ENCODE data around the gene CACNB1. TPM values are rescaled to one million over a fixed set of nuclear protein-coding genes. Genes with fewer than 3 reads are reported as not detected.

Gene CACNB1
- polyA plus RNA-seq, 1 donor from 2014 or later = 18.9 TPM

- Histone ChIP-seq H3K9me2 (ENCODE audit: insufficient read depth, low read length) (no peaks in the 10 kb centered on the region), H3K4me2 (ENCODE audit: low read length) (no peak overlapping the region)
Observed at GRCh38 chr17:39170109-39170508, 27.4 kb downstream of the CACNB1 start.

GRCh38 chr17:39169518-39169917 lies 28.0 kb downstream of the CACNB1 start:
- no peaks in the 10 kb centered on the region for H3K9me3 ChIP-seq (ENCODE audit: low read length)
- H3K27ac ChIP-seq (ENCODE audit: low read length) = no peak overlapping the region
- TF ChIP-seq EP300 (conservative IDR thresholded peaks at IDR 0.05; ENCODE audit: poor library complexity, severe bottlenecking) = no peak
- no peak for TF ChIP-seq POLR2AphosphoS5 (IDR thresholded peaks at IDR 0.05)
- no peak for TF ChIP-seq MXI1 (conservative IDR thresholded peaks at IDR 0.05; ENCODE audit: poor library complexity, severe bottlenecking)
- TF ChIP-seq TAF1 (IDR thresholded peaks at IDR 0.05; ENCODE audit: low read depth) = no peak
- TF ChIP-seq CTCF (IDR thresholded peaks at IDR 0.05; ENCODE audit: poor library complexity, severe bottlenecking) = no peak
- no peak for TF ChIP-seq EZH2 (IDR thresholded peaks at IDR 0.05; ENCODE audit: borderline replicate concordance, insufficient read depth, low read length, poor library complexity, severe bottlenecking)
- TF ChIP-seq REST (IDR thresholded peaks at IDR 0.05; ENCODE audit: borderline replicate concordance) = no peak
- no peak for TF ChIP-seq RAD21 (conservative IDR thresholded peaks at IDR 0.05)
- TF ChIP-seq SMC3 (conservative IDR thresholded peaks at IDR 0.05; ENCODE audit: poor library complexity) = no peak
- H2AFZ ChIP-seq (ENCODE audit: low read depth, low read length) = no peak overlapping the region
- H3K9ac ChIP-seq (ENCODE audit: low read length) = no peak overlapping the region
- H3K4me3 ChIP-seq (ENCODE audit: low read length) = no peak overlapping the region
- H3K79me2 ChIP-seq (replicated peaks; ENCODE audit: insufficient read depth, low read length) = no peaks in the 10 kb centered on the region
- H3K9me2 ChIP-seq (ENCODE audit: insufficient read depth, low read length) = no peaks in the 10 kb centered on the region
- no peaks in the 10 kb centered on the region for H3F3A ChIP-seq (ENCODE audit: insufficient read depth, low read length, poor library complexity, severe bottlenecking)
- no peaks in the 10 kb centered on the region for H4K20me1 ChIP-seq (ENCODE audit: insufficient read depth)
- H3K36me3 ChIP-seq (ENCODE audit: insufficient read depth, low read length) = no peaks in the 10 kb centered on the region
- H3K27me3 ChIP-seq (ENCODE audit: insufficient read depth, low read depth, low read length) = peaks cover 32% of the 10 kb centered on the region
- no peak overlapping the region for H3K4me2 ChIP-seq (ENCODE audit: low read length)

More at GRCh38 chr17:39170109-39170508, 27.4 kb downstream of the CACNB1 start:
- H3K4me3 ChIP-seq (ENCODE audit: low read length) = no peak overlapping the region
- no peak for TF ChIP-seq EP300 (conservative IDR thresholded peaks at IDR 0.05; ENCODE audit: poor library complexity, severe bottlenecking)
- TF ChIP-seq POLR2AphosphoS5 (IDR thresholded peaks at IDR 0.05) = no peak
- no peaks in the 10 kb centered on the region for H3K9me3 ChIP-seq (ENCODE audit: low read length)
- H3F3A ChIP-seq (ENCODE audit: insufficient read depth, low read length, poor library complexity, severe bottlenecking) = no peaks in the 10 kb centered on the region
- H4K20me1 ChIP-seq (ENCODE audit: insufficient read depth) = no peaks in the 10 kb centered on the region
- no peak overlapping the region for H3K27ac ChIP-seq (ENCODE audit: low read length)
- H3K36me3 ChIP-seq (ENCODE audit: insufficient read depth, low read length) = peaks cover 5% of the 10 kb centered on the region
- H3K9ac ChIP-seq (ENCODE audit: low read length) = no peak overlapping the region
- H2AFZ ChIP-seq (ENCODE audit: low read depth, low read length) = no peak overlapping the region
- H3K79me2 ChIP-seq (replicated peaks; ENCODE audit: insufficient read depth, low read length) = no peaks in the 10 kb centered on the region
- H3K27me3 ChIP-seq (ENCODE audit: insufficient read depth, low read depth, low read length) = peaks cover 26% of the 10 kb centered on the region

GRCh38 chr17:39169101-39169500 lies 28.4 kb downstream of the CACNB1 start:
- no peak for TF ChIP-seq SMC3 (conservative IDR thresholded peaks at IDR 0.05; ENCODE audit: poor library complexity)
- TF ChIP-seq RAD21 (conservative IDR thresholded peaks at IDR 0.05) = no peak
- no peak for TF ChIP-seq TAF1 (IDR thresholded peaks at IDR 0.05; ENCODE audit: low read depth)
- TF ChIP-seq POLR2AphosphoS5 (IDR thresholded peaks at IDR 0.05) = no peak
- TF ChIP-seq REST (IDR thresholded peaks at IDR 0.05; ENCODE audit: borderline replicate concordance) = no peak
- TF ChIP-seq CTCF (IDR thresholded peaks at IDR 0.05; ENCODE audit: poor library complexity, severe bottlenecking) = no peak
- Histone ChIP-seq H3K4me3 (ENCODE audit: low read length) (no peak overlapping the region), H3K9me2 (ENCODE audit: insufficient read depth, low read length) (no peaks in the 10 kb centered on the region), H3K79me2 (replicated peaks; ENCODE audit: insufficient read depth, low read length) (no peaks in the 10 kb centered on the region), H2AFZ (ENCODE audit: low read depth, low read length) (no peak overlapping the region), H3K27me3 (ENCODE audit: insufficient read depth, low read depth, low read length) (peaks cover 36% of the 10 kb centered on the region), H3K36me3 (ENCODE audit: insufficient read depth, low read length) (no peaks in the 10 kb centered on the region), H3K4me2 (ENCODE audit: low read length) (no peak overlapping the region), H3K9me3 (ENCODE audit: low read length) (no peaks in the 10 kb centered on the region), H3F3A (ENCODE audit: insufficient read depth, low read length, poor library complexity, severe bottlenecking) (no peaks in the 10 kb centered on the region), H3K9ac (ENCODE audit: low read length) (no peak overlapping the region), H4K20me1 (ENCODE audit: insufficient read depth) (no peaks in the 10 kb centered on the region), H3K27ac (ENCODE audit: low read length) (no peak overlapping the region)
